HEK293 (cell line): Measurements from ENCODE around the gene MARCO.

Source experiments
- CTCF ChIA-PET: fragments of 350-600 bp; formaldehyde crosslinking; extraction: SDS; loops from one replicate; lab custom pipeline; 2021; ENCODE audit warnings: antibody characterized with exemption; lab: Yijun Ruan, JAX
- POLR2A ChIA-PET: fragments of 300-600 bp; formaldehyde crosslinking; extraction: SDS; loops from one replicate; lab custom pipeline; 2020; ENCODE audit warnings: antibody characterized with exemption, inconsistent platforms; lab: Yijun Ruan, JAX
- H3K27ac ChIP-seq: fragments of 200-500 bp; sonication (Bioruptor generic); 2 replicates; pipeline ENCODE4 v1.5.1; 2014; ENCODE audit warnings: low read depth, low read length, control low read depth, inconsistent platforms; ENCODE audit errors: extremely low read depth
- H3K36me3 ChIP-seq, 2 experiments: fragments of 200-500 bp in 1 of 2; sonication (Bioruptor generic) in 1 of 2; 1 replicate in 1 of 2; 2 replicates in 1 of 2; pipeline ENCODE4 v1.5.1; 2014 to 2017; ENCODE audit warnings: inconsistent platforms in 2 of 2, low read length in 2 of 2; ENCODE audit not compliant: control insufficient read depth in 2 of 2, insufficient read depth in 1 of 2
- H3K4me1 ChIP-seq: fragments of 200-500 bp; sonication (Bioruptor generic); 2 replicates; pipeline ENCODE4 v1.5.1; 2014; ENCODE audit warnings: mild to moderate bottlenecking, low read length, inconsistent platforms; ENCODE audit not compliant: control insufficient read depth, insufficient read depth
- H3K4me3 ChIP-seq: 2 replicates; pipeline ENCODE4 v1.5.1; 2011; ENCODE audit warnings: low read depth, mild to moderate bottlenecking, control low read depth, low read length, moderate library complexity
- H3K9me3 ChIP-seq: fragments of 200-500 bp; sonication (Bioruptor generic); 2 replicates; pipeline ENCODE4 v1.5.1; 2014; ENCODE audit warnings: low read depth, low read length, inconsistent platforms; ENCODE audit not compliant: control insufficient read depth, insufficient read depth
- KLF7 ChIP-seq: fragments of 450-650 bp; formaldehyde crosslinking; IDR thresholded peaks from 2 replicates; pipeline ENCODE4 v1.5.1; 2016; ENCODE audit warnings: missing biosample characterization, missing genetic modification characterization, borderline replicate concordance
- MEIS1 ChIP-seq: sonication (generic); formaldehyde crosslinking; IDR thresholded peaks from 2 replicates; pipeline ENCODE4 v1.8.1; 2022; ENCODE audit warnings: missing genetic modification reagents, mild to moderate bottlenecking, borderline replicate concordance
- OVOL3 ChIP-seq: fragments of 450-650 bp; formaldehyde crosslinking; IDR thresholded peaks from 2 replicates; pipeline ENCODE4 v1.5.1; 2016; ENCODE audit warnings: missing biosample characterization, missing genetic modification characterization
- SCRT1 ChIP-seq: fragments of 450-650 bp; formaldehyde crosslinking; IDR thresholded peaks from 2 replicates; pipeline ENCODE4 v1.5.1; 2016; ENCODE audit warnings: missing biosample characterization, missing genetic modification characterization, borderline replicate concordance
- SP2 ChIP-seq: fragments of 450-650 bp; formaldehyde crosslinking; IDR thresholded peaks from 2 replicates; pipeline ENCODE4 v1.5.1; 2016; ENCODE audit warnings: missing biosample characterization, missing genetic modification characterization
- SP3 ChIP-seq: fragments of 450-650 bp; formaldehyde crosslinking; IDR thresholded peaks from 2 replicates; pipeline ENCODE4 v1.5.1; 2016; ENCODE audit warnings: missing biosample characterization, missing genetic modification characterization
- TSHZ1 ChIP-seq: fragments of 450-650 bp; formaldehyde crosslinking; IDR thresholded peaks from 2 replicates; pipeline ENCODE4 v1.5.1; 2016; ENCODE audit warnings: missing biosample characterization, missing genetic modification characterization, borderline replicate concordance
- ZFP37 ChIP-seq: fragments of 450-650 bp; formaldehyde crosslinking; IDR thresholded peaks from 2 replicates; pipeline ENCODE4 v1.5.1; 2016; ENCODE audit warnings: missing biosample characterization, missing genetic modification characterization
- ZNF10 ChIP-seq: fragments of 450-650 bp; formaldehyde crosslinking; IDR thresholded peaks from 2 replicates; pipeline ENCODE4 v1.5.1; 2017; ENCODE audit warnings: missing biosample characterization, missing genetic modification characterization
- ZNF157 ChIP-seq: fragments of 450-650 bp; formaldehyde crosslinking; IDR thresholded peaks from 2 replicates; pipeline ENCODE4 v1.5.1; 2016; ENCODE audit warnings: missing biosample characterization, missing genetic modification characterization
- ZNF16 ChIP-seq: fragments of 450-650 bp; formaldehyde crosslinking; IDR thresholded peaks from 2 replicates; pipeline ENCODE4 v1.5.1; 2016; ENCODE audit warnings: low read depth, missing biosample characterization, missing genetic modification characterization
- ZNF169 ChIP-seq: fragments of 450-650 bp; formaldehyde crosslinking; IDR thresholded peaks from 2 replicates; pipeline ENCODE4 v1.5.1; 2016; ENCODE audit warnings: missing biosample characterization, missing genetic modification characterization
- ZNF248 ChIP-seq: fragments of 450-650 bp; formaldehyde crosslinking; IDR thresholded peaks from 2 replicates; pipeline ENCODE4 v1.5.1; 2017; ENCODE audit warnings: missing biosample characterization, missing genetic modification characterization
- ZNF366 ChIP-seq: fragments of 450-650 bp; formaldehyde crosslinking; conservative IDR thresholded peaks from 2 replicates; pipeline ENCODE4 v1.5.1; 2016; ENCODE audit warnings: missing biosample characterization, missing genetic modification characterization
- ZNF544 ChIP-seq: fragments of 450-650 bp; formaldehyde crosslinking; IDR thresholded peaks from 2 replicates; pipeline ENCODE4 v1.5.0; 2017; ENCODE audit warnings: missing biosample characterization, missing genetic modification characterization
- ZNF561 ChIP-seq: fragments of 450-650 bp; IDR thresholded peaks from 2 replicates; pipeline ENCODE4 v1.5.1; 2018; ENCODE audit warnings: missing biosample characterization, missing genetic modification characterization, borderline replicate concordance
- ZNF596 ChIP-seq: fragments of 450-650 bp; IDR thresholded peaks from 2 replicates; pipeline ENCODE4 v1.5.0; 2018; ENCODE audit warnings: missing biosample characterization, mild to moderate bottlenecking, missing genetic modification characterization, moderate library complexity
- ZNF664 ChIP-seq: fragments of 450-650 bp; formaldehyde crosslinking; IDR thresholded peaks from 2 replicates; pipeline ENCODE4 v1.5.1; 2016; ENCODE audit warnings: missing biosample characterization, missing genetic modification characterization
- ZNF768 ChIP-seq: fragments of 450-650 bp; formaldehyde crosslinking; IDR thresholded peaks from 2 replicates; pipeline ENCODE4 v1.5.1; 2018; ENCODE audit warnings: missing biosample characterization, mild to moderate bottlenecking, missing genetic modification characterization
- ZNF830 ChIP-seq: fragments of 450-650 bp; IDR thresholded peaks from 2 replicates; pipeline ENCODE4 v1.5.0; 2018; ENCODE audit warnings: missing biosample characterization, missing genetic modification characterization, low read depth, mild to moderate bottlenecking, moderate library complexity
- ZNF843 ChIP-seq: fragments of 450-650 bp; formaldehyde crosslinking; IDR thresholded peaks from 2 replicates; pipeline ENCODE4 v1.5.1; 2016; ENCODE audit warnings: missing biosample characterization, missing genetic modification characterization
- ZXDB ChIP-seq: fragments of 450-650 bp; formaldehyde crosslinking; IDR thresholded peaks from 2 replicates; pipeline ENCODE4 v1.5.1; 2016; ENCODE audit warnings: missing biosample characterization, missing genetic modification characterization
- TF ChIP-seq, protein P1 (sequence below): fragments of 450-650 bp; formaldehyde crosslinking; IDR thresholded peaks from 2 replicates; pipeline ENCODE4 v1.5.1; 2016; ENCODE audit warnings: missing biosample characterization, missing genetic modification characterization
- TF ChIP-seq, protein P2 (sequence below): fragments of 450-650 bp; formaldehyde crosslinking; IDR thresholded peaks from 2 replicates; pipeline ENCODE4 v1.5.1; 2016; ENCODE audit warnings: missing biosample characterization, missing genetic modification characterization

The MARCO gene

DNA sequence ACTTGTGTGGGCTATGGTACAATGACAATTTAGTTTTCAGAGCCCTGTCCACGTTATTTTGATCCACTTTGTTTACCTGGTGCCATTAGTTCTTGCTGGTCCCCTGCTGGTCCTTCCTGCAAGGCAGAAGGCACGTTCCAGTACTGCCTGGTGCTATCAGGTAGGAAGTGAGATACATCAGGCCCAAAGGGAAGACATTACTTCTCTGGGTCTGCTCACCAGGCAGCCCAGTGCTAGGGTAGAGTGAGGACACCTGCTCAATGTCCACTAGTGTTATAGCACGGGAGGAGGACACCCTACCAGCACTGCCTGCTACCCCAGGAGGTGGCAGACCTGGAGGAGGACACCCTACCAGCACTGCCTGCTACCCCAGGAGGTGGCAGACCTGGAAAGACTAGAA is 23.7 kb downstream of the MARCO start:
- Histone ChIP-seq H3K4me3 (no peak overlapping the region), H3K36me3 (no peaks in the 10 kb centered on the region), H3K9me3 (no peaks in the 10 kb centered on the region)
- ChIA-PET CTCF (interaction anchor here (0.6 to 1.0 kb wide), 3 partner anchors 23 to 445 kb away, joined by 3 to 5 read pairs (median 4); partner anchors contain the start of gene MARCO), POLR2A (no interaction called here)
- TF ChIP-seq ZNF248 (tag by site-specific recombination) (no peak), ZNF664 (tag by site-specific recombination) (no peak), ZNF544 (tag by site-specific recombination) (no peak), ZNF596 (tag by site-specific recombination) (no peak), ZNF169 (tag by site-specific recombination) (no peak), OVOL3 (no peak), SCRT1 (no peak), MEIS1 (CRISPR knock-in tag) (no peak), SP3 (tag by site-specific recombination) (no peak), ZNF561 (tag by site-specific recombination) (no peak), ZNF843 (no peak)
- TF ChIP-seq, protein P1, sequence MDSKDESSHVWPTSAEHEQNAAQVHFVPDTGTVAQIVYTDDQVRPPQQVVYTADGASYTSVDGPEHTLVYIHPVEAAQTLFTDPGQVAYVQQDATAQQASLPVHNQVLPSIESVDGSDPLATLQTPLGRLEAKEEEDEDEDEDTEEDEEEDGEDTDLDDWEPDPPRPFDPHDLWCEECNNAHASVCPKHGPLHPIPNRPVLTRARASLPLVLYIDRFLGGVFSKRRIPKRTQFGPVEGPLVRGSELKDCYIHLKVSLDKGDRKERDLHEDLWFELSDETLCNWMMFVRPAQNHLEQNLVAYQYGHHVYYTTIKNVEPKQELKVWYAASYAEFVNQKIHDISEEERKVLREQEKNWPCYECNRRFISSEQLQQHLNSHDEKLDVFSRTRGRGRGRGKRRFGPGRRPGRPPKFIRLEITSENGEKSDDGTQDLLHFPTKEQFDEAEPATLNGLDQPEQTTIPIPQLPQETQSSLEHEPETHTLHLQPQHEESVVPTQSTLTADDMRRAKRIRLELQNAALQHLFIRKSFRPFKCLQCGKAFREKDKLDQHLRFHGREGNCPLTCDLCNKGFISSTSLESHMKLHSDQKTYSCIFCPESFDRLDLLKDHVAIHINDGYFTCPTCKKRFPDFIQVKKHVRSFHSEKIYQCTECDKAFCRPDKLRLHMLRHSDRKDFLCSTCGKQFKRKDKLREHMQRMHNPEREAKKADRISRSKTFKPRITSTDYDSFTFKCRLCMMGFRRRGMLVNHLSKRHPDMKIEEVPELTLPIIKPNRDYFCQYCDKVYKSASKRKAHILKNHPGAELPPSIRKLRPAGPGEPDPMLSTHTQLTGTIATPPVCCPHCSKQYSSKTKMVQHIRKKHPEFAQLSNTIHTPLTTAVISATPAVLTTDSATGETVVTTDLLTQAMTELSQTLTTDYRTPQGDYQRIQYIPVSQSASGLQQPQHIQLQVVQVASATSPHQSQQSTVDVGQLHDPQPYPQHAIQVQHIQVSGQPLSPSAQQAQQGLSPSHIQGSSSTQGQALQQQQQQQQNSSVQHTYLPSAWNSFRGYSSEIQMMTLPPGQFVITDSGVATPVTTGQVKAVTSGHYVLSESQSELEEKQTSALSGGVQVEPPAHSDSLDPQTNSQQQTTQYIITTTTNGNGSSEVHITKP (tag by site-specific recombination) = no peak
- TF ChIP-seq, all 188 proteins: peak for 0
- Histone ChIP-seq H3K4me1 (no peaks in the 10 kb centered on the region), H3K27ac (no peak overlapping the region)

DNA sequence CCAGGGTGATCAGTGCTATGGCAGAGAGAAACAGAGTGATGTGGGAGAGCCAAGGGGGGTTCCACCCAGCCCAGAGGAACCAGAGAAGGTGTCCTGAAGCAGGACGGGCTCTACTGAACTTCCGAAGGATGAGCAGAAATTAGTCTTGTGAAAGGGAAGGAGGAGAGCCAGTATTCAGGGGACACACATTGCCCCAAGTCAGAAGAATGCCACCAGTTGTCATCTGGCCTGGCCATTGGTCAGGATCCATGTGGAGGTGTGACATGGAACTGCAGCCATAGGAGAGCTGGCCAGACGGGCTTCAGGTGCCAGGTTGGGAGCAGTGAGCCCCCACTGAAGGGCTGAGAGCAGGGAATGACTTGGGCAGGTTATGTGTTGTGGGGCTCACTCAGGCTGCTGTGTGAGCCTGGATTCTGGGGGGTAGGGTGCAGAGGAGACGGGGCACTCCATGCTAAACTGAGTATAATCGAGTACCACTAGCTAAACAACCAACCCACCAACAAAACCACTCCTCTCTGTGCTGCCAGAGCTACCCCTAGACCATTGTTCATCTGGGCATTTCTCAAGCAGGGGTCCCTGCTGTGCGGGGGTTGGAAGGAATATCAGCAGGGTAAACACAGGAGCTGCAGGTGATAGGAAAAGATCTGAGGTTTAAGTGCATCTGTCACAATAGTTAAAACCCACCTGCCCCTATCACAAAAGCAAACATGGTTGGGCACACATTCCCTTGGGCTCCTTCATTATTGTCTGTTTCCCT is 25.3 kb downstream of the MARCO start:
- POLR2A ChIA-PET = no interaction called here
- TF ChIP-seq ZNF366 (no peak), ZNF768 (tag by site-specific recombination) (no peak), TSHZ1 (tag by site-specific recombination) (no peak), ZNF830 (tag by site-specific recombination) (no peak), ZNF10 (tag by site-specific recombination) (no peak), ZFP37 (tag by site-specific recombination) (no peak), SP2 (tag by site-specific recombination) (no peak), ZNF843 (no peak), KLF7 (tag by site-specific recombination) (no peak), ZNF157 (tag by site-specific recombination) (no peak), ZNF16 (tag by site-specific recombination) (no peak), ZXDB (tag by site-specific recombination) (no peak)
- TF ChIP-seq, protein P2, sequence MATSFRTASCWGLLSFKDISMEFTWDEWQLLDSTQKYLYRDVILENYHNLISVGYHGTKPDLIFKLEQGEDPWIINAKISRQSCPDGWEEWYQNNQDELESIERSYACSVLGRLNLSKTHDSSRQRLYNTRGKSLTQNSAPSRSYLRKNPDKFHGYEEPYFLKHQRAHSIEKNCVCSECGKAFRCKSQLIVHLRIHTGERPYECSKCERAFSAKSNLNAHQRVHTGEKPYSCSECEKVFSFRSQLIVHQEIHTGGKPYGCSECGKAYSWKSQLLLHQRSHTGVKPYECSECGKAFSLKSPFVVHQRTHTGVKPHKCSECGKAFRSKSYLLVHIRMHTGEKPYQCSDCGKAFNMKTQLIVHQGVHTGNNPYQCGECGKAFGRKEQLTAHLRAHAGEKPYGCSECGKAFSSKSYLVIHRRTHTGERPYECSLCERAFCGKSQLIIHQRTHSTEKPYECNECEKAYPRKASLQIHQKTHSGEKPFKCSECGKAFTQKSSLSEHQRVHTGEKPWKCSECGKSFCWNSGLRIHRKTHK = no peak

More for the DNA sequence above, 25.3 kb downstream of the MARCO start:
- CTCF ChIA-PET = interaction anchor here (0.7 kb wide), 1 partner anchor 401 kb away, joined by 5 read pairs; no protein-coding TSS in a partner anchor
- Histone ChIP-seq H3K9me3 (no peaks in the 10 kb centered on the region), H3K36me3 (no peaks in the 10 kb centered on the region), H3K4me3 (no peak overlapping the region), H3K4me1 (no peaks in the 10 kb centered on the region), H3K27ac (no peak overlapping the region)
